SK-N-SH treated with all-trans-retinoic acid at 6 μM for 48 hours (cell line): Measurements from ENCODE around the gene HS6ST2.

Experiments used
- ATAC-seq: fragments of 200-7000 bp; cut with Tn5 transposase; 3 replicates; pipeline ENCODE4 v1.9.1; 2020; ENCODE audit warnings: mild to moderate bottlenecking, moderate library complexity
- ARNTL ChIP-seq: fragments of 450-650 bp; formaldehyde crosslinking; IDR thresholded peaks from 2 replicates; pipeline ENCODE4 v1.5.0; 2020; ENCODE audit warnings: low read depth, mild to moderate bottlenecking, moderate library complexity, borderline replicate concordance
- CSDC2 ChIP-seq: fragments of 250-450 bp; sonication (Bioruptor Pico); IDR thresholded peaks from 2 replicates; pipeline ENCODE4 v1.5.0; 2020; ENCODE audit warnings: mild to moderate bottlenecking, moderate library complexity
- CSRNP3 ChIP-seq: fragments of 250-450 bp; sonication (Bioruptor Pico); IDR thresholded peaks from 2 replicates; pipeline ENCODE4 v1.5.1; 2021; ENCODE audit warnings: mild to moderate bottlenecking, moderate library complexity
- ESRRG ChIP-seq: fragments of 250-450 bp; sonication (Bioruptor Pico); IDR thresholded peaks from 2 replicates; pipeline ENCODE4 v1.6.1; 2021; ENCODE audit warnings: mild to moderate bottlenecking
- ISL1 ChIP-seq: fragments of 250-450 bp; sonication (Bioruptor Pico); IDR thresholded peaks from 2 replicates; pipeline ENCODE4 v2.1.2; 2022; ENCODE audit warnings: mild to moderate bottlenecking, moderate library complexity
- OSR1 ChIP-seq: fragments of 250-450 bp; sonication (Bioruptor Pico); IDR thresholded peaks from 2 replicates; pipeline ENCODE4 v1.8.0; 2022; ENCODE audit warnings: moderate library complexity, mild to moderate bottlenecking, inconsistent platforms
- RARB ChIP-seq: fragments of 250-450 bp; sonication (Bioruptor Pico); IDR thresholded peaks from 2 replicates; pipeline ENCODE4 v1.8.0; 2021; ENCODE audit warnings: mild to moderate bottlenecking, moderate library complexity
- SNAI2 ChIP-seq: fragments of 250-450 bp; sonication (Bioruptor Pico); IDR thresholded peaks from 2 replicates; pipeline ENCODE4 v1.5.0; 2020; ENCODE audit warnings: mild to moderate bottlenecking, moderate library complexity
- TCF4 ChIP-seq: fragments of 250-450 bp; sonication (Bioruptor Pico); IDR thresholded peaks from 2 replicates; pipeline ENCODE4 v1.8.0; 2021; ENCODE audit warnings: mild to moderate bottlenecking, moderate library complexity, borderline replicate concordance
- TOX ChIP-seq: fragments of 250-450 bp; sonication (Bioruptor Pico); IDR thresholded peaks from 2 replicates; pipeline ENCODE4 v1.8.0; 2021; ENCODE audit warnings: mild to moderate bottlenecking, moderate library complexity, borderline replicate concordance
- TSHZ2 ChIP-seq: fragments of 250-450 bp; sonication (Bioruptor Pico); IDR thresholded peaks from 2 replicates; pipeline ENCODE4 v1.5.0; 2020; ENCODE audit warnings: mild to moderate bottlenecking, moderate library complexity
- ZC3H10 ChIP-seq: fragments of 250-450 bp; sonication (Bioruptor Pico); IDR thresholded peaks from 2 replicates; pipeline ENCODE4 v1.5.1; 2021; ENCODE audit warnings: mild to moderate bottlenecking, moderate library complexity
- ZFP3 ChIP-seq: fragments of 250-450 bp; sonication (Bioruptor Pico); IDR thresholded peaks from 2 replicates; pipeline ENCODE4 v1.5.0; 2020; ENCODE audit warnings: mild to moderate bottlenecking, moderate library complexity
- ZFP30 ChIP-seq: fragments of 450-650 bp; formaldehyde crosslinking; IDR thresholded peaks from 2 replicates; pipeline ENCODE4 v1.5.0; 2022; ENCODE audit warnings: mild to moderate bottlenecking, moderate library complexity
- ZNF70 ChIP-seq: fragments of 450-650 bp; formaldehyde crosslinking; IDR thresholded peaks from 2 replicates; pipeline ENCODE4 v1.5.0; 2020; ENCODE audit warnings: mild to moderate bottlenecking, moderate library complexity
- ZNF8 ChIP-seq: fragments of 450-650 bp; formaldehyde crosslinking; IDR thresholded peaks from 2 replicates; pipeline ENCODE4 v1.5.0; 2020; ENCODE audit warnings: mild to moderate bottlenecking, moderate library complexity
- TF ChIP-seq, protein P1 (sequence below): fragments of 250-450 bp; sonication (Bioruptor Pico); IDR thresholded peaks from 2 replicates; pipeline ENCODE4 v1.8.0; 2021; ENCODE audit warnings: low read depth, mild to moderate bottlenecking, moderate library complexity, borderline replicate concordance
- TF ChIP-seq, protein P2 (sequence below): fragments of 250-450 bp; sonication (Bioruptor Pico); IDR thresholded peaks from 2 replicates; pipeline ENCODE4 v1.5.1; 2020; ENCODE audit warnings: low read depth, mild to moderate bottlenecking, moderate library complexity
- TF ChIP-seq, protein P3 (sequence below): fragments of 250-450 bp; sonication (Bioruptor Pico); IDR thresholded peaks from 2 replicates; pipeline ENCODE4 v1.8.0; 2020; ENCODE audit warnings: mild to moderate bottlenecking, moderate library complexity, borderline replicate concordance

HS6ST2 gene

GRCh38 chrX:132875650-132876522 is 82.5 kb downstream of the HS6ST2 start:
- no peak for ATAC-seq
- TF ChIP-seq, protein P1, sequence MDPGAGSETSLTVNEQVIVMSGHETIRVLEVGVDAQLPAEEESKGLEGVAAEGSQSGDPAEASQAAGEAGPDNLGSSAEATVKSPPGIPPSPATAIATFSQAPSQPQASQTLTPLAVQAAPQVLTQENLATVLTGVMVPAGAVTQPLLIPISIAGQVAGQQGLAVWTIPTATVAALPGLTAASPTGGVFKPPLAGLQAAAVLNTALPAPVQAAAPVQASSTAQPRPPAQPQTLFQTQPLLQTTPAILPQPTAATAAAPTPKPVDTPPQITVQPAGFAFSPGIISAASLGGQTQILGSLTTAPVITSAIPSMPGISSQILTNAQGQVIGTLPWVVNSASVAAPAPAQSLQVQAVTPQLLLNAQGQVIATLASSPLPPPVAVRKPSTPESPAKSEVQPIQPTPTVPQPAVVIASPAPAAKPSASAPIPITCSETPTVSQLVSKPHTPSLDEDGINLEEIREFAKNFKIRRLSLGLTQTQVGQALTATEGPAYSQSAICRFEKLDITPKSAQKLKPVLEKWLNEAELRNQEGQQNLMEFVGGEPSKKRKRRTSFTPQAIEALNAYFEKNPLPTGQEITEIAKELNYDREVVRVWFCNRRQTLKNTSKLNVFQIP (CRISPR knock-in tag) = no peak
- TF ChIP-seq TSHZ2 (CRISPR knock-in tag) (no peak), ESRRG (CRISPR knock-in tag) (no peak), ARNTL (CRISPR knock-in tag) (no peak), SNAI2 (no peak), ZNF70 (no peak), CSRNP3 (CRISPR knock-in tag) (no peak), CSDC2 (CRISPR knock-in tag) (no peak), ISL1 (no peak), TOX (CRISPR knock-in tag) (no peak), OSR1 (CRISPR knock-in tag) (no peak), TCF4 (no peak), ZFP30 (CRISPR knock-in tag) (no peak)
- TF ChIP-seq, protein P2, sequence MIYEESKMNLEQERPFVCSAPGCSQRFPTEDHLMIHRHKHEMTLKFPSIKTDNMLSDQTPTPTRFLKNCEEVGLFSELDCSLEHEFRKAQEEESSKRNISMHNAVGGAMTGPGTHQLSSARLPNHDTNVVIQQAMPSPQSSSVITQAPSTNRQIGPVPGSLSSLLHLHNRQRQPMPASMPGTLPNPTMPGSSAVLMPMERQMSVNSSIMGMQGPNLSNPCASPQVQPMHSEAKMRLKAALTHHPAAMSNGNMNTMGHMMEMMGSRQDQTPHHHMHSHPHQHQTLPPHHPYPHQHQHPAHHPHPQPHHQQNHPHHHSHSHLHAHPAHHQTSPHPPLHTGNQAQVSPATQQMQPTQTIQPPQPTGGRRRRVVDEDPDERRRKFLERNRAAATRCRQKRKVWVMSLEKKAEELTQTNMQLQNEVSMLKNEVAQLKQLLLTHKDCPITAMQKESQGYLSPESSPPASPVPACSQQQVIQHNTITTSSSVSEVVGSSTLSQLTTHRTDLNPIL = no peak
- TF ChIP-seq, protein P3, sequence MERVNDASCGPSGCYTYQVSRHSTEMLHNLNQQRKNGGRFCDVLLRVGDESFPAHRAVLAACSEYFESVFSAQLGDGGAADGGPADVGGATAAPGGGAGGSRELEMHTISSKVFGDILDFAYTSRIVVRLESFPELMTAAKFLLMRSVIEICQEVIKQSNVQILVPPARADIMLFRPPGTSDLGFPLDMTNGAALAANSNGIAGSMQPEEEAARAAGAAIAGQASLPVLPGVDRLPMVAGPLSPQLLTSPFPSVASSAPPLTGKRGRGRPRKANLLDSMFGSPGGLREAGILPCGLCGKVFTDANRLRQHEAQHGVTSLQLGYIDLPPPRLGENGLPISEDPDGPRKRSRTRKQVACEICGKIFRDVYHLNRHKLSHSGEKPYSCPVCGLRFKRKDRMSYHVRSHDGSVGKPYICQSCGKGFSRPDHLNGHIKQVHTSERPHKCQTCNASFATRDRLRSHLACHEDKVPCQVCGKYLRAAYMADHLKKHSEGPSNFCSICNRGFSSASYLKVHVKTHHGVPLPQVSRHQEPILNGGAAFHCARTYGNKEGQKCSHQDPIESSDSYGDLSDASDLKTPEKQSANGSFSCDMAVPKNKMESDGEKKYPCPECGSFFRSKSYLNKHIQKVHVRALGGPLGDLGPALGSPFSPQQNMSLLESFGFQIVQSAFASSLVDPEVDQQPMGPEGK (CRISPR knock-in tag) = no peak

DNA sequence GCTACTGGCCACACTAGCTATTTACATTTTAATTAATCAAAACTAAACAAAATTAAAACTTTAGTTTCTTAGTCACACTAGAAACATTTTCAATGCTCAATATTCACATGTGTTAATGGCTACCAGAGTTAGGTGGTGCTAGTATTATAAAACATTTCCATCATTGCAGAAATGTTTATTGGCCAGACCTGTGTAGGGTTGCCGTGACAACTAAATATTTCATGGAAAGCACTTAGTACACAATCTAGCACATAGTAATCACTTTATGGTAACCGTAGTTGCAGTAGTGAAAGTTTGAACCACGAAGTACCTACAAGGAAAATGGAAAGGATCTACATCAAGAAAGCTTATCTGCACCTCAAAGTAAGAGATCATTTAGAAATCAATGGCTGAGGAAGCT is 95.9 kb downstream of the HS6ST2 start:
- TF ChIP-seq, protein P3 (CRISPR knock-in tag) = no peak
- TF ChIP-seq ZFP3 (CRISPR knock-in tag) (no peak), TSHZ2 (CRISPR knock-in tag) (no peak), TOX (CRISPR knock-in tag) (no peak), ZC3H10 (CRISPR knock-in tag) (no peak), CSRNP3 (CRISPR knock-in tag) (no peak), ZNF8 (CRISPR knock-in tag) (no peak), CSDC2 (CRISPR knock-in tag) (no peak), SNAI2 (no peak), RARB (no peak)
- no peak for ATAC-seq
